Kidney (tissue), 14 donors: ENCODE data around the gene RTP3. TPM values are rescaled to one million over a fixed set of nuclear protein-coding genes. Genes with fewer than 3 reads are reported as not detected.

Experiments
- DNase-seq, 5 donors: peaks; one replicate each; pipeline ENCODE4 v3.0.0-alpha.2; 2013 to 2020
- FAIRE-seq: peaks from 2 replicates; lab custom pipeline; 2012; peaks lifted over from hg19 to GRCh38; lab: Jason Lieb, UNC
- H3K27ac ChIP-seq, 2 donors: one replicate each; pipeline ENCODE4 v1.7.0; 2013; ENCODE audit warnings: low read depth in 2 of 2, low read length in 2 of 2, inconsistent platforms in 1 of 2
- H3K27me3 ChIP-seq: one replicate; pipeline ENCODE4 v1.7.1; 2013; ENCODE audit warnings: low read length, inconsistent platforms; ENCODE audit not compliant: control insufficient read depth, insufficient read depth
- H3K36me3 ChIP-seq, 3 donors: one replicate each; pipeline versions ENCODE4 v1.7.0 to v1.7.1; 2013; ENCODE audit warnings: low read length in 3 of 3, control low read depth in 1 of 3, inconsistent platforms in 1 of 3; ENCODE audit not compliant: insufficient read depth in 3 of 3, control insufficient read depth in 2 of 3
- H3K4me1 ChIP-seq, 3 donors: one replicate each; pipeline versions ENCODE4 v1.7.0 to v1.7.1; 2013; ENCODE audit warnings: low read length in 3 of 3, inconsistent platforms in 1 of 3, low read depth in 1 of 3; ENCODE audit not compliant: control insufficient read depth in 2 of 3, insufficient read depth in 2 of 3
- H3K4me3 ChIP-seq, 3 donors: one replicate each; pipeline versions ENCODE4 v1.7.0 to v1.8.1; 2013; ENCODE audit warnings: low read length in 3 of 3, control low read depth in 1 of 3, inconsistent platforms in 1 of 3
- H3K9ac ChIP-seq, 3 donors: one replicate each; pipeline versions ENCODE4 v1.7.0 to v1.7.1; 2013; ENCODE audit warnings: low read length in 3 of 3, control low read depth in 1 of 3, inconsistent platforms in 1 of 3
- H3K9me3 ChIP-seq, 3 donors: one replicate each; pipeline versions ENCODE4 v1.7.0 to v1.7.1; 2013; ENCODE audit warnings: low read length in 3 of 3, control low read depth in 1 of 3, inconsistent platforms in 1 of 3; ENCODE audit not compliant: control insufficient read depth in 2 of 3, insufficient read depth in 1 of 3
- intact Hi-C: fragments of 100-400 bp; cut with DNase I; formaldehyde crosslinking; loops from one replicate; pipeline ENCODE4 v1.11.1; 2022
- polyA plus RNA-seq: library from polyadenylated mRNA; stranded (reverse); fragments of 350-450 nt; fragmentation: Illumina TruSeq; extraction: RNeasy Lipid Tissue Mini Kit (QIAGEN cat#74804); gene quantifications from one replicate; pipeline ENCODE4 v1.2.3, GENCODE V29; 2014; ENCODE audit warnings: low read depth, low replicate concordance; ENCODE audit not compliant: insufficient read depth
- total RNA-seq: library from RNA; stranded (reverse); fragmentation: NEBNext Ultra II Directional; extraction: Animal tissue kit (Norgen Biotek cat#: 25700); gene quantifications from one replicate; pipeline ENCODE4 v1.2.1, GENCODE V29; 2021
- TF ChIP-seq, protein P1 (sequence below): IDR thresholded peaks from 3 replicates; pipeline ENCODE4 v1.5.1; 2012; ENCODE audit warnings: mild to moderate bottlenecking, moderate library complexity, borderline replicate concordance; ENCODE audit not compliant: insufficient read depth; ENCODE audit errors: extremely low read depth
- donor health status: control.
- donor health status: control.
- donor health status: control.
- donor health status: control.
- donor health status: control.
- donor health status: DM: yes; HTN: yes; CAD: no.
- donor health status: Normal renal cell carcinoma (clear cell type).

The RTP3 gene
- total and polyA plus RNA-seq, 2 donors from 2014 or later: 0.30 TPM; not detected in 1

DNA sequence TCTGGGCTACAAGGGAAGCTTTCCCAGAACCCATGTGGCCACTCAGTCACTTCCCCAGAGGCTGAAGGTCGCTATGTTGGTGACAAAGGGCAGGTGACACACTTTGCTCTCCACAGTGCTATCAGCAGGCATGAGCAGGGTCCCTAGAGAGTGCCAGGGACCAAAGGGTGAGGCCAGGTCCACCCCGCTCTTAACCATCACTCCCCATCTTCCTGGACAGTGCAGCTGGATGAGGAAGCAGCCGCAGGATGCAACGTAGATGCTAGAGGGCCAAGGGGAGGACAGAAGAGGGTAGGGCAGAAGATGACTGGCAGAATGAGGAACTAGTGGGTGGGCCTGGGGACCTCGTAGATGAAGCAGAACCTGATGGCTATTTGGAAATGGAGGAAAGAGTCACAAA is 19.4 kb upstream of the RTP3 start:
- H3K27me3 ChIP-seq: peaks cover 2% of the 10 kb centered on the region
- no peak overlapping the region for H3K9ac ChIP-seq
- DNase-seq (no peak), FAIRE-seq (no peak)
- intact Hi-C loops: no loop called here
- no peaks in the 10 kb centered on the region for H3K36me3 ChIP-seq
- no peaks in the 10 kb centered on the region for H3K9me3 ChIP-seq
- no peak overlapping the region for H3K4me3 ChIP-seq
- TF ChIP-seq, protein P1, sequence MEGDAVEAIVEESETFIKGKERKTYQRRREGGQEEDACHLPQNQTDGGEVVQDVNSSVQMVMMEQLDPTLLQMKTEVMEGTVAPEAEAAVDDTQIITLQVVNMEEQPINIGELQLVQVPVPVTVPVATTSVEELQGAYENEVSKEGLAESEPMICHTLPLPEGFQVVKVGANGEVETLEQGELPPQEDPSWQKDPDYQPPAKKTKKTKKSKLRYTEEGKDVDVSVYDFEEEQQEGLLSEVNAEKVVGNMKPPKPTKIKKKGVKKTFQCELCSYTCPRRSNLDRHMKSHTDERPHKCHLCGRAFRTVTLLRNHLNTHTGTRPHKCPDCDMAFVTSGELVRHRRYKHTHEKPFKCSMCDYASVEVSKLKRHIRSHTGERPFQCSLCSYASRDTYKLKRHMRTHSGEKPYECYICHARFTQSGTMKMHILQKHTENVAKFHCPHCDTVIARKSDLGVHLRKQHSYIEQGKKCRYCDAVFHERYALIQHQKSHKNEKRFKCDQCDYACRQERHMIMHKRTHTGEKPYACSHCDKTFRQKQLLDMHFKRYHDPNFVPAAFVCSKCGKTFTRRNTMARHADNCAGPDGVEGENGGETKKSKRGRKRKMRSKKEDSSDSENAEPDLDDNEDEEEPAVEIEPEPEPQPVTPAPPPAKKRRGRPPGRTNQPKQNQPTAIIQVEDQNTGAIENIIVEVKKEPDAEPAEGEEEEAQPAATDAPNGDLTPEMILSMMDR: no peak
- H3K27ac ChIP-seq: no peak overlapping the region
- H3K4me1 ChIP-seq: peaks cover 0 to 5% (median 0%) of the 10 kb centered on the region in 3 donors

DNA sequence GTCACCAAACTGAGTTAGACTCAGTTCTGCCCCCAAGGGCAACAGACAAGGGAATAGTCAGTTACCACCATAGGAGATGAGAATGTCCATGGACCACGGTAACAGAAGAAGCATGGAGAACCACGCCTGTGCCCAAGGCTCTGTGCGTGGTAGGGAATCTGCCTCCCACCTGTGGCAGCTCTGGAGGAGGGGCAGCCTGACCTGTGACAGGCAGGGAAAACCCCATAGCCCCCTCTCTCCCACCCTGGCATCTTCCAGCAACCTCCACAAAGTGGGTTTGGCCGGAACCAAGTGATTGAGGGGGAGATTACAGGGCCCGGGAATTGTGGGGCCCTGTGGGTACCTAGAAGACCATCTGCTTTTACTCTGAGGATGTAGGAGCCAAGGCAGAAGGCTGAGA is 18.8 kb upstream of the RTP3 start:
- no peaks in the 10 kb centered on the region for H3K36me3 ChIP-seq
- DNase-seq: no peak
- TF ChIP-seq, protein P1: no peak
- FAIRE-seq: no peak
- H3K4me1 ChIP-seq: peaks cover 0 to 5% (median 0%) of the 10 kb centered on the region in 3 donors
- no peak overlapping the region for H3K4me3 ChIP-seq
- intact Hi-C loops: no loop called here
- H3K9ac ChIP-seq: no peak overlapping the region
- H3K27ac ChIP-seq: no peak overlapping the region
- peaks cover 2% of the 10 kb centered on the region for H3K27me3 ChIP-seq
- H3K9me3 ChIP-seq: no peaks in the 10 kb centered on the region

DNA sequence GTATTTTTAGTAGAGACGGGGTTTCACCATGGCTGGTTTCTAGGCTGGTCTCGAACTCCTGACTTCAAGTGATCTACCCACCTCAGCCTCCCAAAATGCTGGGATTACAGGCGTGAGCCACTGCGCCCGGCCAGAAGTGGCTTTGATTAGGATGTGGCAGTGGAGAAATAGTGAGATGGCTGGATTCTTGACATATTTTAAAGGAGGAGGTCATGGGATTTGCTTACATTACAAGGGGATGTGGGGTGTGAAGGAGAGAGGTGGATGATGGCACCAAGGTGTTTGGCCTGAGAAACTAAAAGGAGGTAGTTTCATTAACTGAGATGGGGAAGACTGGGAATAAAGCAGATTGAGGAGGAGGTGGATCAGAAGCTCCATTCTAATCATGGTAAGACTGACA is 18.1 kb upstream of the RTP3 start:
- DNase-seq: no peak
- H3K4me3 ChIP-seq: no peak overlapping the region
- H3K27ac ChIP-seq: no peak overlapping the region
- TF ChIP-seq, protein P1: no peak
- H3K27me3 ChIP-seq: peaks cover 2% of the 10 kb centered on the region
- H3K4me1 ChIP-seq: peaks cover 0 to 5% (median 1%) of the 10 kb centered on the region in 3 donors
- H3K9me3 ChIP-seq: no peaks in the 10 kb centered on the region
- no peak overlapping the region for H3K9ac ChIP-seq
- no peak for FAIRE-seq
- intact Hi-C loops: no loop called here
- H3K36me3 ChIP-seq: no peaks in the 10 kb centered on the region
